Ovary (tissue), 3 donors: ENCODE results near the gene JPH3.

Experiments used
- CTCF ChIP-seq, 3 donors: fragments of 450-650 bp in 2 of 3; fragments of 200-600 bp in 1 of 3; IDR thresholded peaks; one replicate each; pipeline versions ENCODE4 v1.5.1 to v1.8.0; 2016 to 2022; ENCODE audit warnings: antibody characterized with exemption in 3 of 3, mild to moderate bottlenecking in 1 of 3
- EP300 ChIP-seq: sonication (generic); formaldehyde crosslinking; IDR thresholded peaks from one replicate; pipeline ENCODE4 v1.6.1; 2017; ENCODE audit warnings: antibody characterized with exemption
- POLR2A ChIP-seq: fragments of 450-650 bp; IDR thresholded peaks from one replicate; pipeline ENCODE4 v1.6.1; 2017; ENCODE audit warnings: antibody characterized with exemption, mild to moderate bottlenecking, moderate library complexity
- donor health status: DM: no; HTN: no; CAD: no.

- TF ChIP-seq POLR2A: no peak
- no peak for TF ChIP-seq CTCF (IDR thresholded peaks at IDR 0.05)
- TF ChIP-seq EP300: no peak
These were observed 38.4 kb upstream of the JPH3 start for GRCh38 chr16:87563714-87564523.
